SK-N-SH (cell line): ENCODE measurements around the gene BTAF1.

ENCODE experiments used
- POLR2AphosphoS5 ChIP-seq: IDR thresholded peaks from 2 replicates; pipeline ENCODE4 v1.6.1; 2012; ENCODE audit warnings: low read depth, low read length
- TCF12 ChIP-seq: IDR thresholded peaks from 2 replicates; pipeline ENCODE4 v1.4.0; 2012
- TF ChIP-seq, protein P1 (sequence below): fragments of 200-600 bp; sonication (generic); IDR thresholded peaks from 2 replicates; pipeline ENCODE4 v1.6.1; 2017; ENCODE audit warnings: antibody characterized with exemption, mild to moderate bottlenecking, moderate library complexity

GRCh38 chr10:91975438-91975837 lies 51.9 kb downstream of the BTAF1 start:
- TF ChIP-seq, protein P1, sequence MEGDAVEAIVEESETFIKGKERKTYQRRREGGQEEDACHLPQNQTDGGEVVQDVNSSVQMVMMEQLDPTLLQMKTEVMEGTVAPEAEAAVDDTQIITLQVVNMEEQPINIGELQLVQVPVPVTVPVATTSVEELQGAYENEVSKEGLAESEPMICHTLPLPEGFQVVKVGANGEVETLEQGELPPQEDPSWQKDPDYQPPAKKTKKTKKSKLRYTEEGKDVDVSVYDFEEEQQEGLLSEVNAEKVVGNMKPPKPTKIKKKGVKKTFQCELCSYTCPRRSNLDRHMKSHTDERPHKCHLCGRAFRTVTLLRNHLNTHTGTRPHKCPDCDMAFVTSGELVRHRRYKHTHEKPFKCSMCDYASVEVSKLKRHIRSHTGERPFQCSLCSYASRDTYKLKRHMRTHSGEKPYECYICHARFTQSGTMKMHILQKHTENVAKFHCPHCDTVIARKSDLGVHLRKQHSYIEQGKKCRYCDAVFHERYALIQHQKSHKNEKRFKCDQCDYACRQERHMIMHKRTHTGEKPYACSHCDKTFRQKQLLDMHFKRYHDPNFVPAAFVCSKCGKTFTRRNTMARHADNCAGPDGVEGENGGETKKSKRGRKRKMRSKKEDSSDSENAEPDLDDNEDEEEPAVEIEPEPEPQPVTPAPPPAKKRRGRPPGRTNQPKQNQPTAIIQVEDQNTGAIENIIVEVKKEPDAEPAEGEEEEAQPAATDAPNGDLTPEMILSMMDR, result no peak
- TF ChIP-seq TCF12 (no peak), POLR2AphosphoS5 (no peak)
